ENCODE results near the gene HOXA10.
A peak's percentile ranks its signal among the peaks of the same experiment; 100 is the strongest.

Gene HOXA10

DNA sequence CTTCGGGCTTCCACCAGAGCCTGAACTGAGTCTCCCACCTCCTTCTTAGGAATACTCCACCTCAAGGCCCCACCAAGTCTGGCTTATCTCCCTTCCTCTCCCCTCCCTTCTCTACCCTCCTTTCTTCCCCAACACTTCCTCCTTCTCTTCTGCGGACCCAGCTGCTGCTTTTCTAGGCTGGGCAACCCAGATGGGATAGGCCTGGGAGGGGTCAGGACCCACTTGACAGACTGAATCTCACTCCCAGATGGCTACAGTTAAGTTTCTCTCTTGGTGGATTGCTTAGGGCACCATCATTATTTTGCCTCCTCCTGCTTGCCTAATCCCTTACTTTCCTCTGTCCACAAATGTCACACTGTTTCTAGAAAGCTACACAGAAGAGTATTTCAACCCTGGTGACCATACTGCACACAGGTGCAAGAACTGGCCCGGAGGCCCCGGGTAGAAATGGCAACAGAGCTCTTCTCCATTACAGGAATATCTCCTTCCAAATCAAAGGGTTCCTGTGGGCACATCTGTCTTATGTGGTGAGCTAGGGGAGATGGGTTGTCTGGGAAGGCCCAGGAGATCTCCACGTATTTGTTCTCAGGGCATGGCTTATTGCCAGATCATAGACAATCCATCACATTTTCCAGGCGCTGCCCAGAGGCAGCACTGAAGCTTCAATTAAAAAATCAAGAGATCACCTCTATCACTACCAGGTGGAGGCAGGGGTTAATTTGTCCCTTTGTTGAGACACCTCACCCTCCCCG is 16.1 kb upstream of the HOXA10 start:
- no peak for DNase-seq (ENCODE audit: low spot score)

DNA sequence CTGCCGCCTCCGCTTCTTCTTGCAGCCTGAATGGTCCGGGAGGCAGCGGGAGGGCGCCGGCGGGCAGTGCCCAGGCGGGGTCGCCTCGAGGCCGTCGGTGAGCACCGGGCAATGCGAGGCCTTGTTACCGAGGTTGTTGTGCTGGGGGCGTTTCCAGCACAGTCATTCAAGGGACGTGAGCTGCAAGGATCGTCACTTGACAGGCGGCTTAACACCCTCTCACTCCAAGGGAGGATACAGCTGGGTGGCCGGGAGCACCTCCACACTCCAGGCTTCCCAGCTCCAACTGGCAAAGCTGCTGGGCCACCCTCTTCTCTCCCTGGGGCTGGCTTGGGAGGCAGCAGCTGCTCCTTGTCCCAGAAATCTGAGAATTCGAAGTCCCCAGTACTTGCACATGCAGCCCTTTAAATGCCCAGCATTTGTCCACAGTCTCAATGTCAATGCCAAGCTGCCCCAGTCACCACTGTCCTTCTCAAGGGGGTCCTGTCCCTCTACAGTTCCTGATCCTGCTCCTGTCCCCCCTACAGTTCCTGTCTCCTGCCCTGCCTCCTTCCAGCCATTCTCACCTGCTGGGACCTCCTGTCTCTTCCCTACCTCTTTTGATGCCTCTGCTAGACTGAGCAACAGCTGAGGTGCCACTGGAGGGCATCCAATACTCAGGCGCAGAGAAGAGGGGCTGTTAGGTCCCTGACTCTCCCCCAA is 15.3 kb upstream of the HOXA10 start:
- DNase-seq (ENCODE audit: low spot score) = no peak

- DNase-seq (ENCODE audit: low spot score) = peak; percentile 41
These were observed 14.5 kb upstream of the HOXA10 start for GRCh38 chr7:27188386-27189294.

DNA sequence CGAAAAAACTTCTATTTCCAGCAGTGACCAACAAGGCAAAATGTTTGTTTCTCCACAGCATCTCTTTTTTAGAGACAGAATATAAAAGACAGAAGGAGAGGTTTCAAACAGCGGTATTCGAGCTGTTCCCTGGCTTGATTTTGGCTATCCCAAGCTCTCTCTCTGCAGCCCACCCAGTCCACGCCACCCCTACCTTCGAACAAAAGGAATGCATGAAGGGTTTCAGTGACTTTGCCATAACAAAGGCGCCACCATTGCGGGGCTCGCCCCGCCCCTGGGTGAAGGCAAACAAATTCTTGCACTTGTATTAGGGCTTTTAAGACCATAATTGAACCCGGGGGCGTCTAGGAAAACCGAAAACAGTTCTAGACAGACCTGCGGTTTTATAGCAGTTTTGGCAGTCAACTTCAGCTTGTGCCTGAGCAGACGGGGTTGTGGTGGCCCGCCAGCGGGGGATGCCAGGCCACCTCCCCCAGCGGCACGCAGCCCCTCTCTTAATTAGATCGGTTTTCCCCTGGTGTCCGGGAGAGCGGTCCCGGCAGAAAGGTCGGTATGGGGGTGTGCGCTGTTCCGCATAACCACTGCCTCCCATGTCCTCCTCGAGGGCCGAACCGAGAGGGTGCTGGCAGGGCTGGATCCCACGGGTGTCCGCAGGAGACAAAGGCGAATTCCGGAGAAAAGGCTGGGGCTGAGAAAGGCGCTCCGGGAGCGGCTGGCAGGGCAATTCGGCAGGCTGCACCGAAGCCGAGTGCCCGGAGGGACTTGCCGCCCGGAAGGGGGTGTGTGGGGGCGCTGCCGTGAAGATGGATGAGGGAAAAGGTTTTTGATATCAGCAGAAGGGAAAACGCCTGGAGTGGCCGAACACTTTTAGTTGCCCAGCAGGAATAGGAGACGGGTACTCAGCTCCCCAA is 13.6 kb upstream of the HOXA10 start:
- DNase-seq (ENCODE audit: low spot score) = no peak

DNA sequence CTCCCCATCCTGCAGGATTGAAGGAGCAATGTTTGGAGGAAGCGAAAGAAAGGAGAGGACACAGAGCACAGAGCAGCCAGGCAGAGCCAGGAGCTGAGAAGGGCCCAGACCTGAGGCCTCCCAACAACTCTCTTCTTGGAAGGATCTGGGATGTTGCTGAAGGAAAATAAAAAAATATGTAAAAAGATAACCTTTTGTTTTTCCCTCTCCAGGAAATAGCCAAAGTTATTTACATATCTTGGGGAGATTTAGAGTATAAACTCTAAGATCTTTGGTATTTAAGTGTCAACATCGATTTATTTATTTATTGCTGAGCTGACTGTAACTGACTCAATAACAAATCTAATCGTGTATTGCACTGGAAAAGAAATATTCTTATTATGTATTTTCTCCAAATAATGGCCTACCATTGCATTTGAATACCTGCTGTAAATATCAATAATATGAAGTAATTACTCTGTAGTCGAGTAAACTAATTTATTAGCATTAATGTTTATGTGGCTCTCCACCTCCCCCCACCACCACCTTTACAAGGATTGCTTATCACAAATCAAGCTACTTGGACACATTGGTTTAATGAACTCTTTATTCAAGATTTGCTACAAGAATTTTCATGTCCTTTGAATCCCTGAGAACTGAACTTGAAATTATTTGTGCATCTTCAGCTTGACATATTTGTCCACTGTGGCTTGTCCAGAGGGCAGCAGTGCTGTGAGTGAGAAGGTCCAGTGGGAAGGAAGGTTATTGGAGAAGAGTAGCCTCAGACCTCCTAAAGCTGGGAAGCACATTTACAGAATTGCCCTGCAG is 12.8 kb upstream of the HOXA10 start:
- no peak for DNase-seq (ENCODE audit: low spot score)

DNA sequence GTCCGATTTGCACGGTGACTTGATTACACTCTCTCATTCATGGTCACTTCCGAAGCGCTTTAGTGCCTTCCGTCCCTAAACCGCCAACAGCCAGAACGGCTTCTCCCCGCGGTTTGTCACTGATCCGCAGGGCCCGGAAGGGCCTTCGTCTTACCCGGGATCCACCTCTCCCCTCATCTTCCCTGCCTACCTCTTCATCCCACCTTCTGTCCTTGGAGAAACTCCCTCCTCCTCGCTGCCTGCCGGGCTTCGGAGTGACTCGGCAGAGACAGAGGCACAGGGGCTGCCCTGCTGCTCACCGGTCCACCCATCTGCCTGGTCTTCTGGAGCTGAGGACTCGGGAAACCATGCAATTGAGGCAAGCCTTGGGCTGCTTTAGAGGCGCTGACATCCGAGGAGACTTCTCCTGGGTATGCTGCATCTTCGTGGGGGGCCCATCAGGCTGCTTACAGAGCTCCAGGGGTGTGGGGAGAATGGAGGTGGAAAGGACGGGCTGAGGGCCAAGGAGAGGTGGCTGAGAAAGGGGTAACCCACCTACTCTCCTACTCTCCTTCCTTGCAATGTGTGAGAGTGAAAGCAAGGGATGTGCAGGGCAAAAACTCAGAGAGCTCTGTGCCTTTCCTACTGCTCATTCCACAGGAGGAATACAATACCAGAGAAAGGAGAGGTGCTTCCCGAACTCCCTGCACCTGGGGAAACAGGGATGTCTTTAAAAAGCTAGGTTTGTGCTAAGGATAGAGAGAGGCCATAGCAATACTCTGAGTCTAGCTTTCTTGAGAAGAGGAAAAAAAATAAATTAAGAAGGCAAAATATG is 11.9 kb upstream of the HOXA10 start:
- no peak for DNase-seq (ENCODE audit: low spot score)

DNA sequence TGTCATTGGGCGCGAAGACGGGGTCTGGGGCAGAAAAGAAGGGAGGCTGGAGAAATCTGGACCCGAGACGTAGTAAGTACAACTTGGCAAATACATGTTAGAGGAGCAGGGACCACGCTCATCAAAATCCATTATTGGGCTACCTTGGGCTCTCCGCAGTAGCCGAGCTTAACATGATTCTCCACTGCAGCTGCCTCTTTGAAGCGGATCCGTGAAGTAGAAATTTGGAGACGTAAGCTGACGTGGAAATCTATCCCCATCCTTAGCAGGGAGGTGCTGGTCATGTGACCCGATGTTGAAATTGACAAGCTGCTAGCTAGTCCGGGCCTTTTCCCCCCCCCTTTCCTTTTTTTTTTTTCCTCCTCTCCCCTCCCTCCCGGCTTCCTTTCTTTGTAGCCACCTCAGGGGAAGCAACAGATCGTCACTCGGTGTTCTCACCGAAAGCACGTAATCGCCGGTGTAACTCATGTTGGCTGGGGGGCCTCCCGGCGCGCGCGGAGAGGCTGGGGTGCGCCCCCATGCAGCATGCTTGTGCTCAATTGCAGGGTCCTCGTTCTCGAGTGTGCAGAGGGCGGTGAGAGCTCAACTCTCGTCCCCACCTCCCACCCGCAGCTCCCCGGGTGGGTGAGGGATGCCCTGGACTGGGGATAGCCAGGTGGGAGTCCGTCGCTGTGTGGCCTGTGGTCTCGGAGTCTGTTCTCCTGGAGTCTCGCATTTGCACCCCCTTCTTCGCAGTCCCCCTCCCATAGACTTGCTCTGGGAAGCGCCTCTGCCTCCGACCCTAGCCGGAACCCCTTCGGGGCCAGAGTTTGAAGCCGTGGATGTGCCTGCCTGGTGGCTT is 11.1 kb upstream of the HOXA10 start, which contains the start of gene HOXA11:
TSS of gene HOXA11 (minus strand) at position 220 of the 841 bp plus-strand sequence. CDS start at position 132, 88 bp downstream.
- DNase-seq (ENCODE audit: low spot score) = no peak

- DNase-seq (ENCODE audit: low spot score) = no peak
These were observed 10.4 kb upstream of the HOXA10 start for GRCh38 chr7:27184337-27185012.

DNA sequence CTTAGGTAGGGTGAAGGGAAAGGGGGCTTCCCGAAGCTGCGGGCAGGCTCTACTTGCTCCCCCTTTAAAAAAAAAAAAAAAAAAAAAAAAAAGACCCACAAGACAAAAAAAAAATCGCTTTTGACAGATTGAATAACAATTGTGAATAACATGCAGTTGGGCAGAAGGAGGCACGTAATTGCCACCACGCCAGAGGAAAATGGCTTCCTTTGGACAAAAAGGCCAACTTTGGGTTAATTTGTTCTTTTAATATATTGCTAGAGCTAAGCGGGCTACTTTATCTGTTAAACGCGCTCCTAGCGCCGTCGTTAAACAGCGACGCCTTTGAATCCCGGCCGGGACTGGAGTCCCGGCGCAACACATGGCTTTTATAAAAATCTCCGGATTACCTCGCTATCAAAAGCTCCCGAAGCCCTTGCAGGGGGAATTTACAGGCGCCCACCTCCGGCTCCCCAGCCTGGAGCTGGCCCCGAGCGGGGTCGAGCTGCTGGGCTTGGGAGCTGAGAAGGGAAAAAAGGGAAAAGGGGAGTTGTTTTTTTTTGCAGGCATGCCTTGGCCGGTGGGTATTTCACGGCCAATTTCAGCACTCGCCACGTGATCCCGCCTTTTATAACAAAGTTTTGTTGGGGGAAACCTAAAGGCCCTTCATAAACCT is 9.7 kb upstream of the HOXA10 start:
- no peak for DNase-seq (ENCODE audit: low spot score)

DNA sequence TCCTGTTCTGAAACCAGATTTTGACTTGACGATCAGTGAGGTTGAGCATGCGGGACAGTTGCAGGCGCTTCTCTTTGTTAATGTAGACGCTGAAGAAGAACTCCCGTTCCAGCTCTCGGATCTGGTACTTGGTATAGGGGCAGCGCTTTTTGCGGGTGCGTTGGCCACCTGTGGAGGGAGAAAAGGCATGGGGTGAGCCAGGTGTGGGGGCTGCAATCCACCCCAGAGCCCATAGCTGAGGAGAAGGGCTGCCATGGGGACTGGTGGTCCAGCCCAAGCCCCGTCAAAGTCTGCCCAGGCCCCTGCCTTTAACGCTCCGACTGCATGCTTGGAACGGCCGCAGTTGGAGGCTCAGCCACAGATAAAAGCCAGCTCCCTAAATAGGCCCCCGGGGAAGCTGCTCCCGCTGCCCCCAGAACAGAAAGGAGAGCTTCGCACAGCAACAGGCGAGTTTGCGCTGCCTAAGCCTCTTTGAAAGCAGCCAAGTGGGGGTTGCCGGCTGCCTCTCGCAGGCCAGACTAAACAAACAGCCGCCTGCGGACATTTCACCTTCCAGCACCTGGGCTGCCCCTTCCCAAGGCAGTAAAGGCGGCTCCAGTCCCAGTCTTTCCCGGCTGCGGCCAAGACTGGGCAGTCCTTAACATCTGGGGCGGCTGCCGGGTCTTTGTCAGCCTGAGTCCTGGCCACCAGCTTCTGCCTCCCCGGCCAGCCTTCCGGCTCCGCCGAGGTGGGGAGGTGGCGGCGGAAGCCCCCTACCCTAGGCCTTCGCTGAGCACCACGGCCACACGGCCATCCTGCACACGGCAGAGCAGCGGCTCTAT is 9.0 kb upstream of the HOXA10 start:
- peak; percentile 72 for DNase-seq (ENCODE audit: low spot score)

- no peak for DNase-seq (ENCODE audit: low spot score)
These were observed 8.2 kb upstream of the HOXA10 start for GRCh38 chr7:27182285-27182841.

- no peak for DNase-seq (ENCODE audit: low spot score)
These were observed 7.7 kb upstream of the HOXA10 start for GRCh38 chr7:27181795-27182275.

DNA sequence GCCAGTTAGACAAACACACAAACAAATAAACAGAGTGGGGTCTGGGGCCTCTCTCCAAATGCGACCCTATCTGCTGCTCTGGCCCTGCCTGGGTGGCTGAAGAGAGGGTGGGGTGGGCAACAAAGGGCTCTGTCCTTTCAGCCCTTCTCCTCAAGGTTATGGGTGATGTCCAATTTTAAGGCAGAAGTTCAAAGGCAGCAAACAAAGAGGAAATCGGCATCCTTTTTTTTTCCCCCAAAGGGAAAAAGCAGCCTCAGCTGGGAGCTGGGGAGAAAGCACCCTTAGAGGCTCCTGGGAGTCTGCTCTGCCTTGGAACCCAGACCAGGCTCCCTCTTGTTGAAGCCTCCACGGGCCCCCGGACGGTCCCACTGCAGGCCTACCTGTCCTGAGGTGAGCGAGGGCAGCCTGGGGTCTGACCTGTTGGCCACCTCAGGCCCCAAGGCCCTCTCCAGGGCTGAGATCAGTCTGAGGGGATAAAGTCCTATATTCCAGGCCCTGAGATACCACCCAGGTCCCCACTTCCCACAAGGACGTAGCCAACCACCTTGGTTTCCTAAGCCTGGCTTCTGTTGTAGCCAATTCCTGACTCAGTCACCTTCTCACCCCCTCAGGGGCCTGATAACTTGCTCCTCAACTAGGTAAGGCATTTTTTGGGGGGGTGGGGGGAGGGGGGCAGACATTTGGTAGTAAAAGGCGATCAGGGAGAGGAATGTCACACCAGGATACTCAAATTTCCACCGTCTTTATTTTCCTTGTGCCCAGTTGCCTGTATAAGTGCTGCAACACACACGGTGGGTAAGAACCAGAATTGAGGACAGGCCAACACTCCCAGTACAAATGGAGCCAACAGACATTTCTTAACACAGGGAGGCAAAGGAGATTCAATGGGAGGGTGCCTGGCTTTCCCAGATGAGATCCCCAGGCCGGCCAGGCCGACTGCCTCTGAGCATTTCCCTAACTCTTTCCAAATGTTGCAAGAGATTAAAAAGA is 6.6 kb upstream of the HOXA10 start:
- no peak for DNase-seq (ENCODE audit: low spot score)

GRCh38 chr7:27179503-27180430 is 5.6 kb upstream of the HOXA10 start:
- peak; percentile 84 for DNase-seq (ENCODE audit: low spot score)

All from iPS-NIHi11 (cell line).